ENCODE data around the gene WNT3A.

DNA sequence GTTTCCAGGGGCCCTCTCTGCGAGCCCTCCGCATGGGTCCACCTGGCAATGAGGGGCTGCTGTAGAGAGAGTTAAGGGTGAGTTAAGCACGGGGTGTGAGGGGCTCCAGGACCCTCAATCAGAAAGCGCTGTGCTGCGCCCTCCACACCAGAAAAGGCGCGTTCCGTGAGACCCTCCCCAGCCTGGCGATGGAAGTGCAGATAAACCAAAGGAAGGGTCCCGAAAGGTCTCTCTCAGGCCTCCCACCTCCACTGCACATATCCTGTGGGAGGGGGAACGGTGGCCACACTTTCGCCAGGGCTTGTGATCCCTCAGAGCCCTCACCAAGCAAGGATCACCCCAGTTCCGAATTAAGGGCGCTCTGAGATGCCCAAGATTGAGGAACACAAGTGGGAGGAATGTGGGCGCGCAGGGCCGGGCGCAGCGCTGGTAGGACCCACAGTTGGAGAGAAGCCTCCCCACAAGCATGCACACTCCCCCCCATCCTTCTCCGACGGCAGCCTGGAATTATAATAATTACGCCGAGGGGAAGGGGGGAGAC lies 1.1 kb downstream of the WNT3A start:
- TF ChIP-seq POLR2A (IDR thresholded peaks at IDR 0.05; ENCODE audit: low read depth) (no peak), POLR2AphosphoS5 (IDR thresholded peaks at IDR 0.05) (no peak)
- TF ChIP-seq, protein P1, sequence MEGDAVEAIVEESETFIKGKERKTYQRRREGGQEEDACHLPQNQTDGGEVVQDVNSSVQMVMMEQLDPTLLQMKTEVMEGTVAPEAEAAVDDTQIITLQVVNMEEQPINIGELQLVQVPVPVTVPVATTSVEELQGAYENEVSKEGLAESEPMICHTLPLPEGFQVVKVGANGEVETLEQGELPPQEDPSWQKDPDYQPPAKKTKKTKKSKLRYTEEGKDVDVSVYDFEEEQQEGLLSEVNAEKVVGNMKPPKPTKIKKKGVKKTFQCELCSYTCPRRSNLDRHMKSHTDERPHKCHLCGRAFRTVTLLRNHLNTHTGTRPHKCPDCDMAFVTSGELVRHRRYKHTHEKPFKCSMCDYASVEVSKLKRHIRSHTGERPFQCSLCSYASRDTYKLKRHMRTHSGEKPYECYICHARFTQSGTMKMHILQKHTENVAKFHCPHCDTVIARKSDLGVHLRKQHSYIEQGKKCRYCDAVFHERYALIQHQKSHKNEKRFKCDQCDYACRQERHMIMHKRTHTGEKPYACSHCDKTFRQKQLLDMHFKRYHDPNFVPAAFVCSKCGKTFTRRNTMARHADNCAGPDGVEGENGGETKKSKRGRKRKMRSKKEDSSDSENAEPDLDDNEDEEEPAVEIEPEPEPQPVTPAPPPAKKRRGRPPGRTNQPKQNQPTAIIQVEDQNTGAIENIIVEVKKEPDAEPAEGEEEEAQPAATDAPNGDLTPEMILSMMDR (IDR thresholded peaks at IDR 0.05): no peak
